Neural progenitor cell (in vitro differentiated cells): ENCODE results near the gene PRKCD.

ENCODE experiments used
- CTCF ChIP-seq: fragments of 200-600 bp; sonication (generic); IDR thresholded peaks from 2 replicates; pipeline ENCODE4 v1.5.1; 2017; ENCODE audit warnings: antibody characterized with exemption, mild to moderate bottlenecking
- EZH2phosphoT487 ChIP-seq: fragments of 200-600 bp; sonication (generic); IDR thresholded peaks from 2 replicates; pipeline ENCODE4 v1.6.1; 2017; ENCODE audit warnings: antibody characterized with exemption

DNA sequence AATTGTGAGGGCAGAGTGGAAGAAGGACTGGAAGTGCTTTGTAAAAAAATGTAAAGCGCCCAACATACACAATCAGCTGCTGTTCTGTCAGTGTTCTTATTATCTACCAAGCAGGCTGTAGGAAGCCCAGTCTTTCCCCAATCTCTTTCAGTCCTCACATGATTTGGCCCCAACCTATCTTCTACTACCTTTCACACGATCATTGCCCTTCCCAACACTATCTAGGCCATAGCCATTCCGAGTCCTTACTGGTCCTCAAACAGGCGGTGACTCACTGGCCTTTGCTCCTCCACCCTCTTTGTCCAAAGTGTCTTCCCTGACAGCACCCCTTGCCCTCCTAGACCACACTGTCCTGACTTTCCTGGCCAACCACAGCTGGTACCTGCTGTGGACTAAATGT, 29.9 kb upstream of the PRKCD start:
- no peak for TF ChIP-seq CTCF
- no peak for TF ChIP-seq EZH2phosphoT487
